GM19467 (cell line): ENCODE measurements around the gene PNISR.
"Not testable (repeated sequence)": the region's sequence is repeated elsewhere in the genome, so short reads cannot be mapped to it uniquely, and the experiment has no call there.

Source experiments
- ATAC-seq: cut with Tn5 transposase; IDR thresholded peaks from one replicate; pipeline ENCODE4 v1.9.1; 2021; ENCODE audit warnings: mild to moderate bottlenecking, moderate library complexity; ENCODE audit not compliant: unreplicated experiment

The PNISR gene

GRCh38 chr6:99424761-99425646 lies at the start of gene PNISR:
Gene PNISR, minus strand, starts transcription at chr6:99425308. Its CDS starts 10,649 bp downstream, at chr6:99414659.
- ATAC-seq = peak; percentile 92

- no peak for ATAC-seq
These were observed 48.6 kb upstream of the PNISR start for GRCh38 chr6:99473730-99474129.

DNA sequence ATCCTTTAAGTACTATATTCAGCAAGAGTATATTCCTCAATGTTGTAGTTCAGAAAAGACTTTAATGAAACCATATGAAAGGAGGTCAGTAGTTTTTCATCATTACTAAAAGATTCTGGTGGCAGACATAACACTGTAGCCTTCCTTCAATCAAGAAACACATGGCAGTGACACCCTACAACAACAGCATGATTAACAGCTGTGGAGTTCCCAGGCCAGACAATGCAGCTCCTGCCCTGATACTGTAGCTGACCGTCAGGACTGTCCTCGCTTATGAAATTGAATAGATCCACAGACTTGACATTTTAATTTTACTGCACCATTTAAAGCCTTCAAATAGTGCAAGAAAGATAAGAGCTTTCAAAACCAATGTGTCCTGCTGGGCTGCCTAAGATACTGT lies 46.5 kb upstream of the PNISR start:
- no peak for ATAC-seq

DNA sequence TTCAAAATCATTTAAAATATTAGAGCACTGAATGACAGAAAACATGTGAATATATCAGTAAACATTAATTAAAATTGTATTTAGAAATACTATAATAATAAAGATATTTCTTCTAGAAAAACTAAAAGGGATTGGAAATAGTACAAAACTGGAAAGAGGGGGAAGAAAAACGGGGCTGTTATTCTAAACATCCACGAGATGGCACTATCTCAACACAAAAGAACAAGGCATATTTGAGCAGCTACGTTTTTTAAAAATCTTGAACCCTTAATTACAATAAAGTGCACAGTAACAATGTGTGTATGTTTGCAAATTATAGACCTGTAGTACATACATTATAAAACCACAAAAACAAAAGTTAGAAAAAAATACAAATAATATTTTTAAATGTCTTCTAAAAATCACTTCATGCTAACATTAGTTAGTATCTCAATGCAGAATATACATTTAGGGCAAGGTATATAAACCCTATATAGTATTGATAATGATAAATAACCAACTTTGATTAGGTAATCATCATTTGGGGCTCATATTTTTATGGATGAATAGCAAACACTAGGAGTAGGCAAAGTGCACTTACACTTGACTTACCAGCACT lies 42.5 kb upstream of the PNISR start:
- no peak for ATAC-seq

DNA sequence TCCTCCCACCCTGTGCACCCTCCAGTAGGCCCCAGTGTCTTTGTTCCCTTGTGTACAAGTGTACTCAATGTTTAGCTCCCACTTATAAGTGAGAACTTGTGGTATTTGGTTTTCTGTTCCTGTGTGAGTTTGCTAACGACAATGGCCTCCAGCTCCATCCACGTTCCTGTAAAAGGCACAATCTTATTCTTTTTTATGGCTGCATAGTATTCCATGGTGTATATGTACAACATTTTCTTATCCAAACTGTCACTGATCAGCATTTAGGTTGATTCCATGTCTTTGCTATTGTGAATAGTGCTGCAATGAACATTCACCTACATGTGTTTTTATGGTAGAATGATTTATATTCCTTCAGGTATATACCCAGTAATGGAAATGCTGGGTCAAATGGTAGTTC lies 34.0 kb upstream of the PNISR start:
- ATAC-seq = not testable (repeated sequence)

GRCh38 chr6:99458319-99458718 lies 33.2 kb upstream of the PNISR start:
- ATAC-seq = no peak

DNA sequence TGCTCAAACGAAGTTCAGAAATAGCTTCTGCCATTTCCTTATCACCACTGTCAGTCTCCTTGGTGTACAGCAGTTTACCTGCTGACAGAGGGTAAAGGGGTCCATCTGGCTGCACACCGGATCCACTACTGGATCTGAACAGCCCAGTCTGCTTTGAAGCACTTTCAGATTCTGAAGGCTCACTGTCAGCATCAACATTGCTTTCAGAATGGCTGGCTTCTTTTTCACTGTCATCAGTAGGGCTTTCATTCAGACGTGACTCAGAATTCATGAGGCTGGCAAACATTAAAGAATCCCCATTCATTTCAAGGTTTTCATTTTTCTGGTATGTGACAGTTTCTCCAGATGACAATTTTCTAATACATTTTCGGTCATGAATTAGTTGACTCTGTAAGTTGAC lies 21.0 kb upstream of the PNISR start:
- ATAC-seq = no peak

DNA sequence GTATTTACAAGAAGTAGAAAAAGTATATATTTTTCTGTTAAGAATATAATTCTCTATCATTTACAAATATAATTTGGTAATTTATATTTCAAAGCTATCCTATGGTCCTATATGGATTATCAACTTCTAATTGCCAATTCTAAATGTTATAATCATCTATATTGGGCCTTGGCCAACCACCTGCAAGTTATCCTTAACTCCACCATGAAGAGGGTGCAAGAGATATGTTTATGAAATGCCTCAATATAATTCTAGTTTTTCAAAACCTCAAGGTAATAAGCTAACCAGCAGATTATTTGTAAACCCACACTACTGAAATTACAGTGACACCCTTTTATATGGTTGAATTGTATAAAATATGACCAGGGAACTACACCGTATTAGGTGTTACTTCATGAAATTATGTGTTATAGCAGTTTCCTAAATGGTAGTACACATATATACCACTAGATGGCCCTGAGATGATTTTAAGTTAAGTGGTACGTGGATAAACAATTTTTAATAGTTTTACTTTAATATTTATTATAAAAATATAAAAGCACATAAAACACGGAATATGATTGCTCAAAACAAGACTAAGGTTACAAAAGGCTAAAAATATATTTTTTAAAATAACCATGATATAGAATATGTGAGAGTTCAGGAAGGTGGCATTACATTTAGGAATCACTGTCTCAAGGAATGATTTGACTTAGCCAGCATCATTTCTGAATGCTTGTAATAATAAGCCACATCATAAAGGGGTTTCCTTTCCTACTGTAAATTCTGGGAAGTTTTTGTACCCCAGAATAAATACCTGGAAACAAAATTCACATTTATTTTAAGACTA lies 9.8 kb upstream of the PNISR start:
- peak; percentile 74 for ATAC-seq

GRCh38 chr6:99432877-99433276 lies 7.8 kb upstream of the PNISR start:
- ATAC-seq = no peak

GRCh38 chr6:99431901-99432300 lies 6.8 kb upstream of the PNISR start:
- ATAC-seq = no peak

DNA sequence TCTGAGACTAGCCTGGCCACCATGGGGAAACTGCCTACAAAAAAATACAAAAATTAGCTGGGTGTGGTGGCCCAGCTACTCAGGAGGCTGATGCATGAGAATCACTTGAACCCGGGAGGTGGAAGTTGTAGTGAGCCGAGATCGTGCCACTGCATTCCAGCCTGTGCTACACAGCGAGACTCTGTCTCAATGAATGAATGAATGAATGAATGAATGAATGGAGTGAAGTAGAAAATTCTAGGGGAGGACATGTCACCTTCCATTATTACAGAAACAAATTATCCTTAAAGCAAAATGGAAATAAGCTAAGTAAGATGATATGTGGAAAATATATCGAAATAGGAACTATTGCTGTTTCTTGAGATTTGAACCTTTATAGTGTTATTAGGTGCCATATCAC lies 2.9 kb upstream of the PNISR start:
- ATAC-seq = no peak

GRCh38 chr6:99426451-99426757 lies 1.3 kb upstream of the PNISR start:
- ATAC-seq = no peak

DNA sequence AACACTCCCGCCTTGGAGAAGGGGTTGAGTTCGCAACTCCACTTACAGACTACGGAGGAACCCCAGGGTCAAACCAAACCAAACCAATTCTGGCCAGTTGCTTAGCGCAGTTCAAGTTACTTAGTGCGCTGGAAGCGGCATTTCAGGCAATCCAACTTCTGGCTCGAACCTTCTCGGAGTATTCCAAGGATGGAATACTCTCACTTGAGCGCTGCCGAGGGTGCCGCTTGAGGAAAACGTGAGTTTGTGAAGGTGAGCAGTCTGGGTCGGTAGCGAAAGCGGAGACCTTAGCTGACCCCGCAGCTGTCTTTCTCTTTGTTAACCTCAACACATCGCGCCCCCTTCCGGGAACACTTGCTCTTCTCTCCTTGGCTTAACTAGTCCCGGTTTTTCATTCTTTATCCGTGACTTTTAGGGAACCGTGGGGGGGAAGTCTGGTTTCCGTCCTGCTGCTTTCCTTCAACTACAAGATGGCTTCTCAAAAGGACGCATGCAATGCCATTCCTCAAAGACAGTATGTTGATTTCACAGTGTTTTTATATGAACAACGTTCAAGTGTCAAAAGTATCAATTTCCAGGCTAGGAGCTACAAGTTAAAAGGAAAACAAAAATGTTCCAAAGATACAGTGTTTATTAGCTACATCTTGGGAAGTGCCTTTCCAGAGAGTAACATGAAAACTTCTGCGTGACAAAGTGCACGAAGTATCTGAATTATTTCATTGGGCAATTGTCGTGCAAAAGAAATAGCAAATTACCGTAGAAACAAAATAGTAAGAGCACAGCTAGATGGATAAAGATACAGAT lies 741 bp upstream of the PNISR start:
- peak; percentile 47 for ATAC-seq

DNA sequence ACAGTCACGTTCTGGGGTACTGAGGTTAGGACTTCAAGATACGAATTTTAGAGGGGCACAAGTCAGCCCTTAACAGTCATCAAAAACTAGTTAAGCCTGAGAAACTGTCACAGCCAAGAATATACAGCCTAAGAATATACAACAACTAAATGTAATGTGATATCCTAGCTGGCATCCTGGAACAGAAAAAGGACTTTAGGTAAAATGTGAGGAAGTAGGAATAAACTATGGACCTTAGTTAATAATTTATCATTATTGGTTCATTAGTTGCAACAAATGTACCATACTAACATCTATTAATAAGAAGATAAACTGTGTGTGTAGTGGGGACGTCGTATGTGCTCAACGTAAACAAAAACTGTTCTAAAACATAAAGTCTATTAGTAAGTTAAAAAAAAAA lies 1.1 kb downstream of the PNISR start:
- no peak for ATAC-seq

DNA sequence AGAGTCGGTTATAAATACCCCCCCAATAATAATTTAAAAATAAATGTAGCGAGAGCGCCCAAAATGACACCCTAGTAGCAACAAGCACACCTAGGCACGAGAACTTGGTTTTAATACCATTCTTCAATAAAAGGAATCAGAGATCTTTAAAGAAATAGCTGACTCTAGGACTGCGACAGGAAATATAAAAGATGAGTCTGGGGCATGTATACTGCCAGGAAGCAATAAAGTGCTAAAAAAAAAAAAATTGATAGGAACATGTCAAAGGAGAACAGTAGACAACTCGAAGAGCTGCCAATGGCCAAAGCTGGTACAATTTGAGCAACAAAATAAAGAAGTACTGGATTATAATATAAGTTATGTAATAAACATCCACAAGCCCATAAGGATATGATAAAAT lies 2.2 kb downstream of the PNISR start:
- no peak for ATAC-seq

DNA sequence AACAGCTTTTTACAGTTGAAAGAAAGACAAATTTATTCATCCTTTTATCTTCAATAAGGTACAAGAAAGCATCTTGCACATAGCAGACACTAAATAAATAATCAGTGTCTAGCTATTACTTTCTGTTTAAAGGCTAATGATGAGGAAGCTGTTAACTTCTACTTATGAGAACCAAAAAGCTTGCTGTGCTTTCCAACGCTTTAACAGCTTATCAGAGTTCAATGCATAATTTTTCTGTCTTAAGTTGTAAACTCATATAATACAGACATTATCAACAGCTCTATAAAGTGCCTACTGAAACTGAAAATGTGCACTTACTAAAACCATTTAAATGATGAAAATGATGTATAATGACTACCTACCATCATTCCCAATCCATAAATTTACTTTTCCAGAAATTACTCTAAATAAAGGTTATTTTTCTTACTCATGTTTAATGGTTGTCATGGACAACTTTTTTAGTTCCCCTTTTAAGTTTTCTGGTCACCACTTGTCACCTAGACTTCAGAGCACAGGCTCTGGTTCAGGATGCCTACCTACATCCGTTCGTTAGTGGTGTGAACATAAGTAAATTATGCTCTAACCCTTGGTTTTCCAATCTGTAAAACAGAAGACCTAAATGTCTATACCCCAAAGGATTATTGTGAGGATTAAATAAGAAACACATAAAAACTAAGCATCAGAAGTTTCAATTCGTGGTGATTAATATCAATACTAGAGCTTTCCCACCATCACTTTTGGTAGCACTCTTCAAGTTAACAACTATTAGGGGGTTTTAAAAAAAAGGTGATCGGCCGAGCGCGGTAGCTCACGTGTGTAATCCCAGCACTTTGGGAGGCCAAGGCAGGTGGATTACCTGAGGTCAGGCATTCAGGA lies 8.0 kb downstream of the PNISR start:
- peak; percentile 81 for ATAC-seq

- ATAC-seq = no peak
These were observed 8.9 kb downstream of the PNISR start for GRCh38 chr6:99416226-99416625.

DNA sequence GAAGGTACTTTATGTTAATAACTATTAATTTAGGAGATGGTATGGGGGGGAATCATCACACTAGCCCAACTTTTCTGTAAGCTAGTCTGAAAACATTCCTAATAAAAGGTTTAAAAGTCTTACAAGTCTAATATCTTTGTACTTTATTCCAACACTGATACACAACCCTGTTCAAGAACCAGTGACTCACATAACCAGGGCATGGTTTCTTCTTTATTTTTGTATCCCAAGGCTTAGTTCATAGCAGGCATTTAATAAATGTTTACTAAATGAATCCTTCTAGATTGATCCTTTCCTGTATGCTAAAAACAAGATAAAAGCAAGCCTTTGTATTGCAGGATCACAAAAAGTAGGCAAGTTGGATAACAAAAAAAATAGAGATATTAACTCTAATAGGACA lies 9.7 kb downstream of the PNISR start:
- ATAC-seq = no peak

GRCh38 chr6:99412065-99412464 lies 13.0 kb downstream of the PNISR start:
- ATAC-seq = no peak

DNA sequence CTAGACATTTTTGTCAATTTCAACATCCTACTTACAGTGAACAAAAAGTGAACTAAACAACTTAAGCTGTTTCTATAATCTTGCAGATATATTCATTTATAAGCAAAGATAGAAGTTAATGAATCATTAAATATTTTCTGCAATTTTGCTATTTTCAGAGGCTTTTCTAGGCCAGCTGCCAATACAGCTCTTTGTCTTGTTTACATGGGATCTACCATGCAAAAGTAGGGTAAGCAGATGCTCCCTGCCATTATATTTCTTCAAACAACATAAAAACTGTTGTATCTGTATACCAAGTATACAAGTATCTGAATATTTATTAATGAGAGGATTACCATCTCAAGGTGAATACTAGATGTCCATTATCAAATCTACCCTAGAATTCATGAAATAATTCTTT lies 15.4 kb downstream of the PNISR start:
- ATAC-seq = no peak
